Gastroesophageal sphincter (tissue), 4 donors: ENCODE results near the gene ADGRG4. TPM values are rescaled to one million over a fixed set of nuclear protein-coding genes. Genes with fewer than 3 reads are reported as not detected.
A peak's percentile ranks its signal among the peaks of the same experiment; 100 is the strongest.
"Not testable (repeated sequence)": the region's sequence is repeated elsewhere in the genome, so short reads cannot be mapped to it uniquely, and the experiment has no call there.

Experiments
- ATAC-seq: fragments of 150-250 bp; one replicate; pipeline ENCODE4 v1.9.1; 2016; ENCODE audit warnings: mild to moderate bottlenecking, moderate library complexity
- H3K27ac ChIP-seq, 4 donors: fragments of 200-600 bp; sonication (generic) in 3 of 4; 1 replicate in 3 of 4; 2 replicates in 1 of 4; pipeline ENCODE4 v1.5.1; 2016 to 2019
- H3K27me3 ChIP-seq: fragments of 200-600 bp; sonication (generic); one replicate; pipeline ENCODE4 v1.5.1; 2019
- H3K36me3 ChIP-seq, 2 donors: fragments of 200-600 bp; sonication (generic); one replicate each; pipeline ENCODE4 v1.5.1; 2019; ENCODE audit warnings: control low read depth in 1 of 2
- H3K4me1 ChIP-seq, 3 donors: fragments of 200-600 bp; sonication (generic); 1 replicate in 2 of 3; 2 replicates in 1 of 3; pipeline ENCODE4 v1.5.1; 2016 to 2019; ENCODE audit warnings: control low read depth in 2 of 3
- H3K4me3 ChIP-seq, 2 donors: fragments of 200-600 bp; sonication (generic); one replicate each; pipeline ENCODE4 v1.5.1; 2019; ENCODE audit warnings: mild to moderate bottlenecking in 1 of 2, moderate library complexity in 1 of 2
- H3K9me3 ChIP-seq, 3 donors: fragments of 200-600 bp; sonication (generic); one replicate each; pipeline ENCODE4 v1.5.1; 2017 to 2019; ENCODE audit warnings: control low read depth in 2 of 3
- EP300 ChIP-seq: sonication (generic); formaldehyde crosslinking; IDR thresholded peaks from one replicate; pipeline ENCODE4 v1.6.1; 2017; ENCODE audit warnings: antibody characterized with exemption, mild to moderate bottlenecking
- POLR2A ChIP-seq, 2 donors: fragments of 450-650 bp; IDR thresholded peaks; one replicate each; pipeline ENCODE4 v1.6.1; 2017; ENCODE audit warnings: antibody characterized with exemption in 2 of 2, mild to moderate bottlenecking in 2 of 2, moderate library complexity in 1 of 2
- POLR2AphosphoS5 ChIP-seq: sonication (generic); formaldehyde crosslinking; IDR thresholded peaks from one replicate; pipeline ENCODE4 v1.6.1; 2017; ENCODE audit warnings: antibody characterized with exemption
- WGBS, 2 donors: methylation state at CpG; one replicate each; pipeline ENCODE4 v1.1.5; 2018; ENCODE audit warnings: low coverage in 1 of 2; 5-methylcytosine and 5-hydroxymethylcytosine counted together
- total RNA-seq, 4 donors: library from RNA; depleted of rRNA; stranded (reverse); fragments of >200 nt; gene quantifications; one replicate each; pipeline ENCODE4 v1.1.0, GENCODE V29; 2016
- TF ChIP-seq, protein P1 (sequence below), 4 experiments: fragments of 200-600 bp in 2 of 4; fragments of 450-650 bp in 2 of 4; sonication (generic) in 1 of 4; IDR thresholded peaks; one replicate each; pipeline ENCODE4 v1.5.1; 2017 to 2019; ENCODE audit warnings: antibody characterized with exemption in 4 of 4, mild to moderate bottlenecking in 2 of 4, moderate library complexity in 2 of 4

ADGRG4 gene, protein sequence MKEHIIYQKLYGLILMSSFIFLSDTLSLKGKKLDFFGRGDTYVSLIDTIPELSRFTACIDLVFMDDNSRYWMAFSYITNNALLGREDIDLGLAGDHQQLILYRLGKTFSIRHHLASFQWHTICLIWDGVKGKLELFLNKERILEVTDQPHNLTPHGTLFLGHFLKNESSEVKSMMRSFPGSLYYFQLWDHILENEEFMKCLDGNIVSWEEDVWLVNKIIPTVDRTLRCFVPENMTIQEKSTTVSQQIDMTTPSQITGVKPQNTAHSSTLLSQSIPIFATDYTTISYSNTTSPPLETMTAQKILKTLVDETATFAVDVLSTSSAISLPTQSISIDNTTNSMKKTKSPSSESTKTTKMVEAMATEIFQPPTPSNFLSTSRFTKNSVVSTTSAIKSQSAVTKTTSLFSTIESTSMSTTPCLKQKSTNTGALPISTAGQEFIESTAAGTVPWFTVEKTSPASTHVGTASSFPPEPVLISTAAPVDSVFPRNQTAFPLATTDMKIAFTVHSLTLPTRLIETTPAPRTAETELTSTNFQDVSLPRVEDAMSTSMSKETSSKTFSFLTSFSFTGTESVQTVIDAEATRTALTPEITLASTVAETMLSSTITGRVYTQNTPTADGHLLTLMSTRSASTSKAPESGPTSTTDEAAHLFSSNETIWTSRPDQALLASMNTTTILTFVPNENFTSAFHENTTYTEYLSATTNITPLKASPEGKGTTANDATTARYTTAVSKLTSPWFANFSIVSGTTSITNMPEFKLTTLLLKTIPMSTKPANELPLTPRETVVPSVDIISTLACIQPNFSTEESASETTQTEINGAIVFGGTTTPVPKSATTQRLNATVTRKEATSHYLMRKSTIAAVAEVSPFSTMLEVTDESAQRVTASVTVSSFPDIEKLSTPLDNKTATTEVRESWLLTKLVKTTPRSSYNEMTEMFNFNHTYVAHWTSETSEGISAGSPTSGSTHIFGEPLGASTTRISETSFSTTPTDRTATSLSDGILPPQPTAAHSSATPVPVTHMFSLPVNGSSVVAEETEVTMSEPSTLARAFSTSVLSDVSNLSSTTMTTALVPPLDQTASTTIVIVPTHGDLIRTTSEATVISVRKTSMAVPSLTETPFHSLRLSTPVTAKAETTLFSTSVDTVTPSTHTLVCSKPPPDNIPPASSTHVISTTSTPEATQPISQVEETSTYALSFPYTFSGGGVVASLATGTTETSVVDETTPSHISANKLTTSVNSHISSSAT (N-terminal part only)
- 1 to 10 TPM in 1 of 4 donors, under 1 TPM in 2, not detected in 1; 0.04 to 3.2 (median 0.16) TPM for total RNA-seq

DNA sequence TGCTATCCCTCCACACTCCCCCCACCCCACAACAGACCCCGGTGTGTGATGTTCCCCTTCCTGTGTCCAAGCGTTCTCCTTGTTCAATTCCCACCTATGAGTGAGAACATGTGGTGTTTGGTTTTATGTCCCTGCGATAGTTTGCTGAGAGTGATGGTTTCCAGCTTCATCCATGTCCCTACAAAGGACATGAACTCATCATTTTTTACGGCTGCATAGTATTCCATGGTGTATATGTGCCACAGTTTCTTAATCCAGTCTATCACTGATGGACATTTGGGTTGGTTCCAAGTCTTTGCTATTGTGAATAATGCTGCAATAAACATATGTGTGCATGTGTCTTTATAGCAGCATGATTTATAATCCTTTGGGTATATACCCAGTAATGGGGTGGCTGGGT is at the start of gene ADGRG4:
ADGRG4 (plus strand) TSS at position 243 of the 400 bp plus-strand sequence. CDS start 7,815 bp downstream, outside the sequence.
- H3K36me3 ChIP-seq, H3K27me3 ChIP-seq, H3K4me1 ChIP-seq, H3K27ac ChIP-seq, ATAC-seq, H3K9me3 ChIP-seq, H3K4me3 ChIP-seq: not testable (repeated sequence)
- 100% methylated on average over 4 of the region's 4 CpGs; no CpG with 5 or more reads in 1 of the 2 donors for WGBS, 2 donors

DNA sequence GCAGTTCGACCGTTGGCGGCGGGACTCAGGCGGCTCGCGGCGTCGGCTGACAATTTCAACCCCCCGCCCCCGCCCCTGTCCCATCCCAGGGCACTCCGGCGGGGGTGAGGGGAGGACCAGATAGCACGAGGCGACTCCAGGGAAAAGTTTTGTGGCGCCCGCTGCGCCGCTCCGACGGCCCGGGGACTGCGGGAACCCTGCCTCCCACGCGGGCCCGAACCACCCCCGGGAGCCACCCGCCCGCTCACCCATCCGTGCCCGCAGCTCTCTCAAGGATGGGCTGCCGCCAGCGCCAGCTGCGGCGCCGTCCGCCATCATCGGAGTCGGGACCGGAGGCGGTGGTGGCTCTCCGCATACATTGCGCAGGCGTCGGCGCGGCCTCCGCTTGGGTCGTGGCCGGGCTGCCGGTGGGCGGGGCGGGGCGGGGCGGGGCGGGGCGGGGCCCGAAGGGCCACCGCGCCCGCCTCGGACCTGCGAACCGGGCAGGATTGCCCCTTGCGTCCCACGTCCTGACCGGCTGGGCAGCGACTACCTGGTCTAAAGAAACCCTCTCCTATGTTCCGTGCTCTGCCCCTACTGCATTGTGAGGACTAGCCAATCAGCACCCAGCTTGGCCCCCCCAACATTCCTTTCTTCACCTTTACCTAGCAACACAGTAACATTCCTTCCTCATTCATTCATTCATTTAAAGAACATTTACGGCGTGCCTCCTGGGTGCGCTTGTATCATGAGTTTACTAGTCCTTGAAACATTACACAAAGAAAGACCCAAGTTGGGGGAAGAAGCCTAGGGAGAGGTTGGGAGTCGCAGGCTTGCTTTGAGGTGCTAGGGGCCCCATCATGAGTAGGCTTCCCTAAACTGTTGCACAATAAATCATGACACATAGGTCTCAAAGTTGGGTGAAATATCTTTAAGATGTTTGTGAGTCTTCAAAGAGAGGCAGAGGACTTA is 49.4 kb upstream of the ADGRG4 start, which contains the start of gene MAP7D3:
MAP7D3 (minus strand) TSS at position 360 of the 951 bp plus-strand sequence; CDS start at position 318, 42 bp downstream.
- peak within 1 kb of the TSS; percentile 77 to 94 (median 90) for H3K27ac ChIP-seq
- TF ChIP-seq, protein P1, sequence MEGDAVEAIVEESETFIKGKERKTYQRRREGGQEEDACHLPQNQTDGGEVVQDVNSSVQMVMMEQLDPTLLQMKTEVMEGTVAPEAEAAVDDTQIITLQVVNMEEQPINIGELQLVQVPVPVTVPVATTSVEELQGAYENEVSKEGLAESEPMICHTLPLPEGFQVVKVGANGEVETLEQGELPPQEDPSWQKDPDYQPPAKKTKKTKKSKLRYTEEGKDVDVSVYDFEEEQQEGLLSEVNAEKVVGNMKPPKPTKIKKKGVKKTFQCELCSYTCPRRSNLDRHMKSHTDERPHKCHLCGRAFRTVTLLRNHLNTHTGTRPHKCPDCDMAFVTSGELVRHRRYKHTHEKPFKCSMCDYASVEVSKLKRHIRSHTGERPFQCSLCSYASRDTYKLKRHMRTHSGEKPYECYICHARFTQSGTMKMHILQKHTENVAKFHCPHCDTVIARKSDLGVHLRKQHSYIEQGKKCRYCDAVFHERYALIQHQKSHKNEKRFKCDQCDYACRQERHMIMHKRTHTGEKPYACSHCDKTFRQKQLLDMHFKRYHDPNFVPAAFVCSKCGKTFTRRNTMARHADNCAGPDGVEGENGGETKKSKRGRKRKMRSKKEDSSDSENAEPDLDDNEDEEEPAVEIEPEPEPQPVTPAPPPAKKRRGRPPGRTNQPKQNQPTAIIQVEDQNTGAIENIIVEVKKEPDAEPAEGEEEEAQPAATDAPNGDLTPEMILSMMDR (IDR thresholded peaks at IDR 0.05), result no peak
- TF ChIP-seq POLR2AphosphoS5 (peak; percentile 55), POLR2A (IDR thresholded peaks at IDR 0.05) (peak; percentile 19 to 26)
- H3K9me3 ChIP-seq, result no peaks in the 10 kb centered on the region
- peak within 1 kb of the TSS; percentile 70 to 81 for H3K4me3 ChIP-seq
- WGBS, 2 donors, result 0 to 22% methylated on average over 3 to 17 of the region's 73 CpGs
- no peaks in the 10 kb centered on the region for H3K36me3 ChIP-seq
- peaks cover 0 to 28% (median 0%) of the 10 kb centered on the region in 3 donors for H3K4me1 ChIP-seq
- peak; percentile 85 for ATAC-seq
- H3K27me3 ChIP-seq, result no peaks in the 10 kb centered on the region

DNA sequence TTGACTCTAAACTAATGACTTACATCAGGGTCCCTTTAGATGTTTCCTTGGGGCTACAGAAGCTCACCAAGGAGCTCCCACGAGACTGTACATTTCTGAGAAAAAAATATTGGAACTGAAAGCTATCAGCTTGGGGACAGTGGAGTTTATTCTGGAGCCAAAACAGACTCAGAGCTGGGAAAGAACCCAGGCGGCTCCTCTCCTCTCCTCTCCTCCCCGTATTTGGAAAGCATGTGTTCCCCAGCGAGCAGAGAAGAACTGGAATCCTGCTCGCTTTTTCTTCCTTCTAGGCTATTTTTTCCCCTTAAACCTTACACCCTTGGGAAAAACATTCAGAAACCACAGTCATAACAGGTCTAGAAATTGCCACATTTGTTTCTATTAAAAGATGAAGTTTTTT is 45.2 kb upstream of the ADGRG4 start:
- peak; percentile 42 for ATAC-seq
- Histone ChIP-seq H3K36me3 (no peaks in the 10 kb centered on the region), H3K9me3 (no peaks in the 10 kb centered on the region), H3K4me1 (peaks cover 0 to 40% (median 0%) of the 10 kb centered on the region in 3 donors), H3K4me3 (no peak overlapping the region), H3K27me3 (no peaks in the 10 kb centered on the region), H3K27ac (peak overlapping the region; percentile 54 to 73 (median 69))
- no peak for TF ChIP-seq EP300
- no peak for TF ChIP-seq POLR2A (IDR thresholded peaks at IDR 0.05)
- no peak for TF ChIP-seq POLR2AphosphoS5
- TF ChIP-seq, protein P1 (IDR thresholded peaks at IDR 0.05), result no peak
- WGBS, 2 donors, result 35 to 44% methylated on average over 4 of the region's 5 CpGs

DNA sequence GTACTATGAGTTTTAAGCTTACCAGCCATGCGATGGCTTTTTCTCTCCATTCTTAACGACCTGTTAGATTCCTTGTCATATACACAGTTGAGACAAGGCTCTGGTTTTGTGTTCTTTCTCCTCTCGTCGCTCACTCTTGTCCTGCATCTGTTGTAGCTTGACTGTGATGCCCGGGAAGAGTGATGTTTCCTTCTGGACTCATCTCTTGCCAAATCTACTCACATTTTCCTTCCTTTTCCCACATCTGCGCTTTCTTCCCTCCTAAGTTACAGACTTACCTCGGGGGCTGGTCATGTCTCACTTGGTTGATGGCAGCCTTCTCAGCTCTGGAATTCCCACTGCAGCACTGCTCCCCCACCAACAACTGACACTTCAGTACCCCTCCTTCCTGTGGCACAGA is 44.7 kb upstream of the ADGRG4 start:
- Histone ChIP-seq H3K36me3 (no peaks in the 10 kb centered on the region), H3K27ac (peak overlapping the region; percentile 54 to 73 (median 69)), H3K9me3 (no peaks in the 10 kb centered on the region), H3K4me3 (no peak overlapping the region), H3K4me1 (peaks cover 0 to 45% (median 0%) of the 10 kb centered on the region in 3 donors), H3K27me3 (no peaks in the 10 kb centered on the region)
- TF ChIP-seq POLR2AphosphoS5, result no peak
- TF ChIP-seq EP300, result no peak
- no peak for ATAC-seq
- 29 to 34% methylated on average over 3 to 7 of the region's 7 CpGs for WGBS, 2 donors

DNA sequence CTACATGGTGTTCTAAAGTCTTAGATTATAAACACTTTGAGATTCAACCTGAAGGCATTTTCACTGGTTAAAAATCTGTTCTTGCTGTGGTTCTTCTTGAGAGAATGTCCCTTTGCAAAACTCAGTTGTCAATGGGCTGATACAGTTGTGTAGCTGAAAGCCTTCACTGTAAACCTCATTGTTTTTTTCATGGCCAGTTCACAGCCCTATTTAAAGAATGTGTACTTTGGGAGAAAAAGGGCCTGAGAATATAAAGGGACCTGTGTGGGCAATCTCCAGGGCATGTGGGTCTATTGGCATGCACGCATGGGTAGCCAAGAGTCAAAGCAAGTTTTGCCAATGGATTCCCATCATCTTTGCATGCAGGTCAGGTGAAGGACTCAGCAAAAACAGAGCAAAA is 41.8 kb upstream of the ADGRG4 start:
- no peak for ATAC-seq
- WGBS, 2 donors, result no CpG with 5 or more reads among the region's 1 CpG
- Histone ChIP-seq H3K27me3 (no peaks in the 10 kb centered on the region), H3K27ac (peak overlapping the region; percentile 18 to 74 (median 60)), H3K4me1 (peaks cover 0 to 46% (median 0%) of the 10 kb centered on the region in 3 donors), H3K36me3 (no peaks in the 10 kb centered on the region), H3K4me3 (no peak overlapping the region), H3K9me3 (no peaks in the 10 kb centered on the region)
- TF ChIP-seq EP300, result no peak
